Fibroblast of upper back skin (primary cell): ENCODE measurements around the gene DDAH2.

Source experiments
- DNase-seq: peaks from one replicate; pipeline ENCODE4 v3.0.0-alpha.2; 2013

The DDAH2 gene

GRCh38 chr6:31758281-31758680, 29.2 kb upstream of the DDAH2 start:
- DNase-seq, result no peak

- DNase-seq, result peak; percentile 71
These were observed 23.7 kb upstream of the DDAH2 start for GRCh38 chr6:31752739-31753319.

GRCh38 chr6:31750411-31751022, 21.4 kb upstream of the DDAH2 start:
- no peak for DNase-seq

- DNase-seq, result no peak
These were observed 20.4 kb upstream of the DDAH2 start for GRCh38 chr6:31749301-31750036.

GRCh38 chr6:31744422-31744821, 15.3 kb upstream of the DDAH2 start:
- DNase-seq, result no peak

- DNase-seq, result no peak
These were observed 13.8 kb upstream of the DDAH2 start for GRCh38 chr6:31742894-31743293.

- no peak for DNase-seq
These were observed 12.7 kb upstream of the DDAH2 start for GRCh38 chr6:31741815-31742214.

GRCh38 chr6:31740397-31741223, 11.5 kb upstream of the DDAH2 start:
- DNase-seq, result no peak

- DNase-seq, result peak; percentile 99
These were observed 10.7 kb upstream of the DDAH2 start, which contains the start of gene MSH5 for GRCh38 chr6:31739639-31740396. MSH5 (plus strand) TSS chr6:31740005; CDS start chr6:31740467, 462 bp downstream.

GRCh38 chr6:31737991-31738979, 9.2 kb upstream of the DDAH2 start:
- DNase-seq, result peak; percentile 81

GRCh38 chr6:31737315-31737990, 8.4 kb upstream of the DDAH2 start:
- no peak for DNase-seq

GRCh38 chr6:31736768-31737314, 7.7 kb upstream of the DDAH2 start:
- no peak for DNase-seq

- peak; percentile 84 for DNase-seq
These were observed 7.1 kb upstream of the DDAH2 start, which contains the start of gene CLIC1 for GRCh38 chr6:31736021-31736767. CLIC1 (minus strand) TSS chr6:31736530; CDS start chr6:31736300, 230 bp downstream.

GRCh38 chr6:31734821-31735406, 5.8 kb upstream of the DDAH2 start:
- DNase-seq, result peak; percentile 75

- no peak for DNase-seq
These were observed 5.2 kb upstream of the DDAH2 start for GRCh38 chr6:31734247-31734820.

- DNase-seq, result no peak
These were observed 4.6 kb upstream of the DDAH2 start for GRCh38 chr6:31733734-31734133.

- DNase-seq, result no peak
These were observed 2.9 kb upstream of the DDAH2 start for GRCh38 chr6:31732029-31732428.

- DNase-seq, result no peak
These were observed 1.6 kb upstream of the DDAH2 start for GRCh38 chr6:31730631-31731086.
